Erythroblast (primary cell): ENCODE data around the gene CACNA1F.

ENCODE experiments used
- GATA1 ChIP-seq: IDR thresholded peaks from 2 replicates; pipeline ENCODE4 v1.6.1; 2011; ENCODE audit warnings: low read depth, mild to moderate bottlenecking, control low read depth, low read length, moderate library complexity
- POLR2A ChIP-seq: IDR thresholded peaks from 2 replicates; pipeline ENCODE4 v1.6.1; 2011; ENCODE audit warnings: mild to moderate bottlenecking, low read length

DNA sequence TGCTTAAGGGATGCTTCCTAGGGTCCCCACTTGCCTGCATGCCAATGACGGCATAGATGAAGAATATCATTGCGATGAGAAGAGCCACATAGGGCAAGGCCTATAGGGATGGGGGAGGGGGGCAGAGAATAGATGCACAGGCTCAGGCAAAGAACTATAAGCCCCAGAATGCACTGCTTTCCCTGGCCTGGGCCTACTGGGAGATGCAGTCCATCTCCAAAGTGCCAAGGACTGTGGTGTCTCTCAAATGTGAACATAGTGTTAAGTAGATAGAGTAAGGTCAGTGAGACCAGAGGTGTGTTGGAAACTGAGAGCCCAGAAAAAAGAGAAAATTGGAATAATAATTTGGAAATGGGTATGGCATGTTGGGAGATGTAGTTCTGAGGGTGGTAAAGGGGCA, 20.9 kb downstream of the CACNA1F start:
- no peak for TF ChIP-seq POLR2A
- no peak for TF ChIP-seq GATA1
